GM21526 (cell line): Measurements from ENCODE around the gene ADGRG4.
"Not testable (repeated sequence)": the region's sequence is repeated elsewhere in the genome, so short reads cannot be mapped to it uniquely, and the experiment has no call there.

ENCODE experiments used
- ATAC-seq: cut with Tn5 transposase; IDR thresholded peaks from one replicate; pipeline ENCODE4 v1.9.1; 2021; ENCODE audit warnings: moderate library complexity; ENCODE audit not compliant: unreplicated experiment, low FRiP score

Gene ADGRG4

DNA sequence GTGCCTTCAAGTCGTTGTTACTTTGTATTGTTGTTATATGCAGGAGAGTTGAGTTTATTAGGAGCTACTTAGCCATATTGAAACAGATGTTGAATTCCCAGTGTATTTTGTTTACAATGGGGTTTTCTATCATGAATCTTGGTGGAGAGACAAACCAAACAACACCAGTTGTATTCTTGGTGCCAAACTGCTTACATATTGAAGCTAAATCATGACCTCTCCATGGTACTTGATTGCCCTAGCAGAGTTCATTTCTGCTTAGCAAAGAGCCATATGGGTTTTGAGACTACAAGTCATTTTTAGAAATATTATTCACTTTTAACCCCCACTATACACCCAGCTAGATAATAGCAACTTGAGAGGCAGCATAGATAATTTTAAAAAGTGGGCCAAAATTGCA is 85.4 kb downstream of the ADGRG4 start:
- no peak for ATAC-seq

DNA sequence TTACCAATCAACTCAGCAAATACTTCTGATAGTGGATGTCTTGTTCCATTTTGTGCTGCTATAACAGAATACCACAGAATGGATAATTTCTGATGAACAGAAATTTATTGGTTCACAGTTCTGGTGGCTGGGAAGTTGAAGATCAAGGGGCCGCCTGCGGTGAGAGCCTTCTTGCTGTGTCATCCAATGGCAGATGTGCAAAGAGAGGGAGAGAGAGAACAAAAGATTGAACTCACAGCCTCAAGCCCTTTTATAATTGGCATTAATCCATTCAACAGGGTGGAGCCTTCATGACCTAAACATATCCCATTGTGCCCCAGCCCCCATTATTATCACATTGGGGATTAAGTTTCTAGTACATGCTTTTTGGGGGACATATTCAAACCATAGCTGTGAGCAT is 86.1 kb downstream of the ADGRG4 start:
- ATAC-seq, result no peak

DNA sequence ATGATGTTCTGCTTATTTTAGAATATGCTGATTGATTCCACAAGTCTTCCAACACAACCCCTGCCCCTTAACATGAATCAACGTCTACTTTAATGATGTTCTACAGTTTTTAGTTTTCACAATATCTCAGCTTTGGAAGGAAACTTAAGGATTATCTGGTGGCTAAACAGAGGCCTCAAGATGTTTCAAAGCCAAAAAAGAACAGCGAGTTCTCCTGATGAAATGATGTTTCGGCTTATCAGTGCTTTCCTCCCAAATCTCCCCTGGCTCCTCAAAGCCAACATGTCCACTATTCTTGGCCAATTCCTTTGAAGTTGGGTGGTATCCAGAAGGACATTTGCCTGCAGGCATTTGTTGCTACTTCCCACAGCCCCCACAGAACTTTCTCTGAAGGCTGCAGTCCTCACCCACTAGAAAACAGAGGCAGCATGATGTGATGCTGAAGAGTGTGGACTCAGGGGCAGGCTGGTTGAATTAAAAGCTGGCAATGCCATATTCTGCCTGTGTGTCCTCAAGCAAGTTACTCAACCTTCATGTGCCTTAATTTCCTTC is 87.3 kb downstream of the ADGRG4 start:
- ATAC-seq, result no peak

DNA sequence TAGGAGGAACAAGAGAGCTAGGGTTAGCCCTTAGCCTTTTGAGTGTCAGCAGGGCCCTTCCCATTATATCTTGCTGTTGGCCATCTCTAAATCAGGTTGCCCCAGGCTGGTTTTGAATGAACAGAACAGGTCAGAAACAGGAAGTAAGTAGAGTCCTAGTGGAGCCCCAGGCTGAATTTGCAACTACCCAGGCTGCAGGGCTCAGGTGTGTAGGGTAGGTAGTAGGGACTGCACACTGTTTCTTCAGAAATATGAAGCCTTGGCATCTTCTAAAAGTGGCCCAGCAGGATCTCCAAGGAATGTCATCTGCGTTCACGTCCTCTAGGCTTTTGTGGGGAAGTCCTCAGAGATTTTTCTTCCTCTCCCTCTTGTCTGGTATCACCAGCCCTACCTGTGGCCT is 90.2 kb downstream of the ADGRG4 start:
- ATAC-seq, result no peak

DNA sequence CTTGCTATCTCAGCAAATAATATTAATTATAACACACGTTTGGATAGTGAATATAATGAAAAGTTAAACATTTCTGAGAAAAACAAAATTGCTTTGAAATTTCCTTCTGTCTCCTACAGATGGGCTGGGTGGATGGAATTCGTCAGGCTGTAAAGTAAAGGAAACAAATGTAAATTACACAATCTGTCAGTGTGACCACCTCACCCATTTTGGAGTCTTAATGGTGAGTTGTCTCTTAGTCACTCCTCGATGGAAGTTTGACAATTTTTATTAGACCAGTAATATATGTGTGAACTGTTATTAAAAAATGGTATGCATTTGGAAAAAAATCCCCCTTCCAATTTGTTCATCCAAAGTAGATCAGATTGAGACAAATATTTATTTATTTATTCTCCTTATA is 94.5 kb downstream of the ADGRG4 start:
- no peak for ATAC-seq

DNA sequence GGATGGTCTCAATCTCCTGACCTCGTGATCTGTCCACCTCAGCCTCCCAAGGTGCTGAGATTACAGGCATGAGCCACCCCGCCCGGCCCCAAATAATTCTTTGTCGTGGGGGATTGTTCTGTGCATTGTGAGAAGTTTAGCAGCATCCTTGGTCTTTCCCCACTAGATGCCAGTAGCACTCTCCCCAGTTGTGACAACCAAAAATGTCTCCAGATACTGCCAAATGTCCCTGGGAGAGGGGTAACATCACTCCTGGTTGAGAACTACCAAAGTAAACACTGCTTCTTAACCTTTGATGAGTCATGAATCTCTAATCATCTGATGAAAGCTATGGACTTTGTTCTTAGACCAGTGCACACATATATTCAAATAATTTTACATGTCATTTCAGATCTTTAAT is 96.2 kb downstream of the ADGRG4 start:
- ATAC-seq, result no peak

DNA sequence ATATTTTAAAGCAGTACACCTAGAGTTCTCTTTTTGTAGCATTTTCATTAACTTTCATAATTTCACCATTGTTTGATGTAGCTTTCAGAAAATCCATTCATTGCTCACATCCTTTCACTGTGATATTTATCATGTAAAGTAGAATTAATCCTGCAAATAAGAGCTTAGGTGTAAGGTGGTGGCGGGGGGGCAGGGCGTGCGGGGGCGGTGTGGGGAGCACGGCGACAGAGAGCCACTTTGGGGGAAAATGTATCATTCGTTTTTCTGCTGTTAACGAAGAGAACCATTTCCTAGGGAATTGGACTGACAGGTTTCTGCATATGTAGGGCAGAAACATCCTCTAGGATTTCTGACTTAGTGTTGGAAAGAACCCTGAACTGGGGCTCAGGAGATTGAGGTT is 104.4 kb downstream of the ADGRG4 start:
- ATAC-seq, result no peak

DNA sequence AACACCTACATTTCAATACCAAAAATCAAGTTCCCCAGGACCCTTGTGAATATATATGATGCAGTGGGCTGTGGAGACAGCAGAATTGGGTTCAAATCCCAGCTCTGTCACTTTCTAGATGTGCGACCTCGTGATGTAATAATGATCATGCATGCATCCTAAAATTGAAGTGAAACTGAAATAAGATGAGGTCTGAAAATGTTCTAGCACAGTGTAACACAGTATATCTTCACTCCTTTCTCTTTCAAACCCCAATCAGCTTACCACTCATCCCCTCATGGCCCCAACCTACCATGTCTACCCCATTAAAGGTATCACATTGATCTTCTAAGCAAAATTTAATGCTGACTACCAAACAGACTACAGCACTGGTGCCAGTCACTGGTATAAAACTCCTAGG is 117.0 kb downstream of the ADGRG4 start:
- ATAC-seq, result peak; percentile 78

DNA sequence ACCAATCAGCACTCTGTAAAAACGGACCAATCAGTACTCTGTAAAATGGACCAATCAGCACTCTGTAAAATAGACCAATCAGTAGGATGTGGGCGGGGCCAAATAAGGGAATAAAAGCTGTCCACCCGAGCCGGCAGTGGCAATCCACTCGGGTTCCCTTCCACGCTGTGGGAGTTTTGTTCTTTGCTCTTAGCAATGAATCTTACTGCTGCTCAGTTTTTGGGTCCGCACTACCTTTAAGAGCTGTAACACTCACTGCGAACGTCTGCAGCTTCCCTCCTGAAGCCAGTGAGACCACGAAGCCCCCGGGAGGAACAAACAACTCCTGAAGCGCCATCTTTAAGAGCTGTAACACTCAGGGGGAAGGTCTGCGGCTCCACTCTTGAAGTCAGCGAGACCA is 120.6 kb downstream of the ADGRG4 start:
- no peak for ATAC-seq

DNA sequence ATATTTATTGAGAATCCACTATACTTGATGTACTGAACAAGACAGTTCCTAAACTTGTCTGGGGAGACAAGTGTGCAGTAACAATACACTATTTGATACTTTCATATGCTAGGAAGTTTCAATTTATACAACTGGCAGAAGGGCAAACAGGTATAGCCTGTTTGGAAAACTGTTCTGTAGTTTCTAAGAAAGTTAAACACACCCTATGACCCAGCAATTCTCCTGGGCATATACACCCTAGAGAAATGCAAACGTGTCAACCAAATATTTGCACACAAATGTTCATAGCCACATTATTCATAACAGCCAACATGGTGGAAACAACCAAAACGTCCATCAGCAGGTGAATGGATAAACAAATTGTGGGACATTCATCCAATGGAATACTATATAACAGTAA is 123.0 kb downstream of the ADGRG4 start:
- ATAC-seq, result no peak

DNA sequence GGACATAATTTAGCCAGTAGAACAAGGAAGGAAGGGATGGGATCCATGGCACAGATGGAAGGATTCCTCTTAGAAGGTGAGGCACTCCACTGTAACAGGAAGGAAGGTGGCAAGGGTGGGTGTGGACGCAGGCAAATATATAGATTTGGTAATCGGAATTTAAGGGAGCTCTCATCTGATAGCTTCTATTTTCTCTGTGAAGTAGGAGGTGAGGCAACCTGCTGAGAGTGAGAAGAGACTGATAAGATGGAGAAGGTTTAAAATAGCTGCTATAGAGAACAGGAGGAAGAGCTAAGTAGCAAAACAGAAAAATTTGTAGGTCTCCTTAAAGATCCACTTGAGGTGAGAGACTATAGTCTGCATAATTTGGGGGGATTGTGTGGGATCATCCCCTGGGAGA is 125.2 kb downstream of the ADGRG4 start:
- ATAC-seq, result no peak

DNA sequence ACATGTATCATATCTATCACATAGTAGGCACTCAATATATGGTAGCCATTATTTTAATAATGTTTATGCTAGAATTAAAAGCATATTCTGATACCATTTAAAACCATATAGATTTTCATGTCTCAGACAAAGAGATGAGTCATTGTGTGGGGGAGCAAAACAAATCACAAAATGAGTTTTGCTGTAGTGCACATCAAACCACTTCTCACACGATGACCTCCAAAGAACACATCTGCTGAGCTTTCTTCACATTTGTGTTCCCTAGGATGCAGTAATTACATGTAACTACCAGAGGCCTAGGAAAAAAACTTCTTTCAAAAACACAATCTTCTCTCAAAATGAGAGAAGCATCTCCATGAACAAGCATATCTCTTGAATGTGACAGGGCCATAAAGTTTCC is 130.9 kb downstream of the ADGRG4 start:
- ATAC-seq, result no peak

DNA sequence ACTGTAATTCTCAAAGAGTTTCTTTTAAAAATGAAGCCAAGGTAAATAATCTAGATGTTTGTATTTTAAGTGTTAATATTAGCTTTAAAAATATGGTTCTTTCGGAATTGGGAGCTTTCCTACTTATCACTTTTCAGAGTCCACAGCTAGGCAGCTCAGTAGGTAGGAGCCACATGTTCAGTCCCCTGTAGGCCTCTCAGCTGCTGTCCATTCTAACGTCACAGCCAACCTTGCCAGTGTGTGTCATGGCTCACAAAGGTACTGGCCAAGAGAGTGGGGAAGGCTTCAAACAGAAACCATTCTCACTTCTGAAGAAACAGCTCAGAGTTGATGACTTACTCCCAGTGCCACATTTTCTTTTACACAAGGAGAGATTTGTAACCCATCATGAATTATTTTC is 137.0 kb downstream of the ADGRG4 start:
- ATAC-seq, result no peak

DNA sequence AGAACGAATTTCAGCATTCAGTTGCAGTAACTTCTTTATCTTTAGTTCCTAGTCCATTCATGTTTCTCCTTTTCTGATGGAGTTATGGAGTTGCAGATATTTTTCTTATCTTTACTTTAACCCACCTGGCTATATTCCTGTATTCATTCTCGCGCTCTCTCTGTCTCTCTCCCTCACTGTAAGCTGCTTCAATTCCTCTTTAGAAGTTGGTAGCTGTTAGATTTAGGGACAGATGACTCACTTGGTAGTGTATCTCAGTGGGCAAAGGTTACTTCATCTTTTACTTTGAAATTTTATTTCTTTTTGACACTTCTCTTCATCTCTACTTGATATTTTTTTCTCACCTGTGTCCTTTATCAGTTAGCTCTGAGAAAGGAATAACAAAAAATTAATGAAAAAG is 137.4 kb downstream of the ADGRG4 start:
- no peak for ATAC-seq

DNA sequence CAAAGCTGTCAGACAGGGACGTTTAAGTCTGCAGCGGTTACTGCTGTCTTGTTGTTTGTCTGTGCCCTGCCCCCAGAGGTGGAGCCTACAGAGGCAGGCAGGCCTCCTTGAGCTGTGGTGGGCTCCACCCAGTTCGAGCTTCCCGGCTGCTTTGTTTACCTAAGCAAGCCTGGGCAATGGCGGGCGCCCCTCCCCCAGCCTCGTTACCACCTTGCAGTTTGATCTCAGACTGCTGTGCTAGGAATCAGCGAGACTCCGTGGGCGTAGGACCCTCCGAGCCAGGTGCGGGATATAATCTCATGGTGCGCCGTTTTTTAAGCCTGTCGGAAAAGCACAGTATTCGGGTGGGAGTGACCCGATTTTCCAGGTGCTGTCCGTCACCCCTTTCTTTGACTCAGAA is 144.9 kb downstream of the ADGRG4 start:
- ATAC-seq, result not testable (repeated sequence)

DNA sequence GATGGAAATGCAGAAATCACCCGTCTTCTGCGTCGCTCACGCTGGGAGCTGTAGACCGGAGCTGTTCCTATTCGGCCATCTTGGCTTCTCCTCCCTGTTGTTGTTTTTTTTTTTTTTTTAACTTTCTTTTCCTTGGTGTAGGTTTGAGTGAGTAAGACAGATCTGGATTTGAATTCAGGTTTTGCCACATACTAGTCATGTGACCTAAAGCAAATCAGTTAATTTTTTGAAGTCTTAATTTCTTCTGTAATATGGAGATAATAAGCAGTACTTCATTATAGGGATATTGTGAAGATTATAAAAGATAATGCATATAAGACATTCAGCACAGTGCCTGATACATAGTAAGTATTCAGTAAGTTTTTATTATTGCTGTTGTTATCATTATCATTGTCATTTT is 145.4 kb downstream of the ADGRG4 start:
- no peak for ATAC-seq

DNA sequence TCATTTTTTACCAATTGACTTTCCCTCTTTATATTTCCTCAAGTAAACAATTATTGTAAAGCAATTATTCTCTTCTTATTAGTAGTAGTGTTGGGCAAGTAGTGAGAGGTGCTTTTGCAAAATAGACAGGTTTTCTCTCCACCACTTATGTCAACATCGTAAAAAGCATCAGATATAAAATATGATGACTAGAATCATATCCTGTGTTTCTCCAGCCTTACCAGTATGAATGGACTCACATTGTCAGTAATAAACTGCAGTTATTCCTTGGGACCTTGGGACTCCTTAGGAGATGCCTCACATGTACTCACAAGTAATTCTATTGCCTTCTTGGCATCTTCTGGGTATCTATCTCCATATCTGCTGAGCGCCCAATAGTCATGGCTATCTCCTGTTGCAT is 146.5 kb downstream of the ADGRG4 start:
- no peak for ATAC-seq

DNA sequence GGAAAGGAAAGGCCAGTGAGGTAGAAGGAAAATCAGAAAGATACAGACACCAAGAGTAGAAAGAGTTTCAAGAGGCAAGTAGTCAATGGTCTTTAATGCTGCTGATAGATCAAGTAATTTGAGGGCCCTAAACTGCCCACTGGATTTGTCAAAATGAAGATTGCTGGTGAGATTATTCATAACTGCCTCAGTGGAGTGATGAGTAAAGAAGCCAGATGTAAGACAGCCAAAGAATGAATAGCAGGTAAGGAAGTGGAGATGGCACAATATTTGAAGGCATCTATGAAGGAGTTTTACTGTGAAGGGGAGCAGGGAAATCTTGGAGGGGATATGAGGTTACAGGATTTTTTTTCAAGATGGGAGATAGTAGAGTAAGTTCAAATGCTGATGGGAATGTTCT is 147.2 kb downstream of the ADGRG4 start:
- no peak for ATAC-seq

DNA sequence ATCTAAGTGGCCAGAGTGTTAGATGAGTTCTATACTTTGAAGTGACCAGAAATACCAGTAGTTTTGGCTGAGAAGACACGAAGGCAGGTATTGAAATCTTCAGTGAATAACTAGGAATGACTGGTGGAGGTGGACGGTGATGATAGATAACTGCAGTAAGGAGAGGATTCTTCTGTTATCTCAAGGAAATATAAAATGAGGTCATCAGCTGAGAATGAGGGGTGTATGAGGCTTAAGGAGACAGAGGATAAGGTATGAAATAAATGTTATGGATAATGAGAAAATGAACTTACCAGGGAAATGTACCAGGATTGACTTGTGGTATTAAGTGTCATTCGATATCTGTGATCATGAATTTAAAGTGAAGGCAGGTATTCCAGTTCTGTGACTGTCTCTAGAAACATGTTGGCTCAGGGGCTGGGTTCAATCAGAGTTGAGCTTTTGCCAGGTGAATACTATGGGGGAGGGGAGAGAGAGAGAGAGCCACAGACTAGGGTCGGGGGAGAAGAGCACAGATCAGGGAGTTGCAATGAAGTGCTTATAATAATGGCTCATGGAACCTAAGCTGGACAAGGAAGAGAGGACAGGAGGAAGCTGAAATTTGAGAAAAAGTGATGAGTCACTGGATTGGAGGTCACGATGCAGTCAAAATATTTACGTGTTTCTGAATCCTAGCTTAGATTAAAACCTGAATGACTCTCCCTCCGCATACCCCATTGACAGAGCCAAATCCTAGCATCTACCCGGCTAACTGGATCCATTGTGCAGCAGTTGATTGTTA is 149.5 kb downstream of the ADGRG4 start:
- ATAC-seq, result no peak

DNA sequence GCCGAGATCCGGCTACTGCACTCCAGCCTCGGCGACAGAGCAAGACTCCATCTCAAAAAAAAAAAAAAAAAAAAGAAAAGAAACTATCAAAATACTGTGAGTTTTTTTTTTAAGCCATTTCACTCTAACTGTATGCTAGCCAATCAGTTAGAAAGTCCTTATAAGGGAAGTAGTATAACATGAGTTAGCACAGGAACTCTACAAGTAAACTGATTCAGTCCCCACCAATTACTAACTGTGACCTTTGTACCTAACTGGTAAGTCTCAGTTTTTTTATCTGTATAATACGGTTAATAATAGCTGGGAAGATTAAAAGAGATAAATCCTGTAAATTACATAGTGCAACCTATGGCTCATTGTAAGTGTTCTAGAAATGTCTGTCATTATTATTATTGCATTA is 151.9 kb downstream of the ADGRG4 start:
- ATAC-seq, result no peak

DNA sequence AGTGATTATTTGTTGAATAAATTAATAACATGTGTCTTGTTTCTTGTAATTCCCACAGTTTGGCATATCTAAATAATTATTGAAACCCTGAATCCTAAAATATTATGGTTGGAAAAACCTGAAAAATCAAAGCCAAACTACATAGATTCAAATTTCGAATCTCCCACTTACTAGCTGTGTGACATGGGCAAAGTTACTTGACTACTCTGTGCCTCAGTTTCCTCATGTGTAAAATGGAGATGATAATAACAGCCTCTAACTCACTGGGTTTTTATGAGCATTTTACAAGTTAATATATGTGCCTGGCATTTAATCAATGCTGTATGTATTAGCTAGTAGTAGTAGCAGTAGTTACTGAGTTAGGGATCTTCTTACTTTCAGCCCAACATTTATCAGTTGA is 152.4 kb downstream of the ADGRG4 start:
- no peak for ATAC-seq

DNA sequence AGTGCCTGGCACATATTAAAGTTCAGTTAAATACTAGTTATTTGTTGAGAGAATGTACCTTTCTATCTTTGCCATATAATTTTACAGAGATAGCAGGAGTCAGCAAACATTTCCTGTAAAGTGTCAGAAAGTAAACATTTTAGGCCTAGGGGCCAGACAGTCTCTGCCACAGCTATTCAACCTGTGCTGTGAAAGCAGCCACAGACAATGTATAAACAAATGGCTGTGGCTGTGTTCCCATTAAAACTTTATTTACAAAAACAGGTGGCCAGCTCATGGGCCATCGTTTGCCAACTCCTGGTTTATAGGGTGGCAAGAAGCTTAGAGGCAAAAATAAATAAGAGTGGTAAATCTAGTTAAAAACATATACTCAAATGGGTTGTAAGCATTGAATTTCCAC is 153.0 kb downstream of the ADGRG4 start:
- ATAC-seq, result no peak

DNA sequence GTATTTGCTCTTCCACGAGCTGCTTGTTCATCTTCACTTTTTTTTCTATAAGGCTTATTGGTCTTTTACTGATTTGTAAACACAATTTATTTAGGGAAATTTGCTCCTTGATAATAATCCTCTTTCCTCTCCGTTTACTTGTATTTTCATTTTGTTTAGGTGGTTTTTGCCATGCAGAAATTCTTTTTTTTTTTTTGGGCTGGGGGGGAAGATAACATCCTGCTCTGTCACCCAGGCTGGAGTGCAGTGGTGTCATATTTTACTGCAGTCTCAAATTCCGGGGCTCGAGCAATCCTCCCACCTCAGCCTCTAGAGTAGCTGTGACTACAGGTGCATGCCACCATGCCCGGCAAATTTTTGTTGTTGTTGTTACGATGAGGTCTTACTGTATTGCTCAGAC is 155.4 kb downstream of the ADGRG4 start:
- no peak for ATAC-seq
